Trophoblast cell (in vitro differentiated cells and primary cell): ENCODE results near the gene NHERF1.

Experiments used
- DNase-seq, 2 donors: peaks; one replicate each; pipeline ENCODE4 v3.0.0-alpha.2; 2016
- H2AFZ ChIP-seq: 2 replicates; pipeline ENCODE4 v1.6.1; 2013; ENCODE audit warnings: low read length, moderate library complexity, mild to moderate bottlenecking; ENCODE audit not compliant: insufficient read depth, poor library complexity
- H2AK5ac ChIP-seq: 2 replicates; pipeline ENCODE4 v1.6.1; 2013; ENCODE audit warnings: mild to moderate bottlenecking, low read length
- H2BK120ac ChIP-seq: 2 replicates; pipeline ENCODE4 v1.6.1; 2013; ENCODE audit warnings: low read length, mild to moderate bottlenecking, moderate library complexity; ENCODE audit not compliant: insufficient read depth, poor library complexity
- H2BK12ac ChIP-seq: 2 replicates; pipeline ENCODE4 v1.6.1; 2013; ENCODE audit warnings: mild to moderate bottlenecking, low read length, moderate library complexity
- H2BK5ac ChIP-seq: 2 replicates; pipeline ENCODE4 v1.6.1; 2013; ENCODE audit warnings: low read length, low read depth, moderate library complexity, mild to moderate bottlenecking; ENCODE audit not compliant: poor library complexity
- H3K14ac ChIP-seq: 2 replicates; pipeline ENCODE4 v1.6.1; 2013; ENCODE audit warnings: mild to moderate bottlenecking, low read length
- H3K18ac ChIP-seq: 2 replicates; pipeline ENCODE4 v1.6.1; 2013; ENCODE audit warnings: mild to moderate bottlenecking, low read length
- H3K23ac ChIP-seq: 2 replicates; pipeline ENCODE4 v1.6.1; 2013; ENCODE audit warnings: low read length
- H3K27ac ChIP-seq: 2 replicates; pipeline ENCODE4 v1.5.1; 2013; ENCODE audit warnings: low read depth, mild to moderate bottlenecking, inconsistent platforms, low read length, moderate library complexity
- H3K27me3 ChIP-seq: 2 replicates; pipeline ENCODE4 v1.6.1; 2013; ENCODE audit warnings: inconsistent platforms, mild to moderate bottlenecking, low read length, moderate library complexity; ENCODE audit not compliant: insufficient read depth
- H3K36me3 ChIP-seq, 2 experiments: 1 replicate in 1 of 2; 2 replicates in 1 of 2; pipeline ENCODE4 v1.6.1; 2013; ENCODE audit warnings: low read length in 2 of 2, mild to moderate bottlenecking in 2 of 2, moderate library complexity in 1 of 2; ENCODE audit not compliant: insufficient read depth in 2 of 2, control insufficient read depth in 1 of 2
- H3K4ac ChIP-seq: 2 replicates; pipeline ENCODE4 v1.6.1; 2013; ENCODE audit warnings: low read depth, mild to moderate bottlenecking, low read length, moderate library complexity
- H3K4me1 ChIP-seq, 2 experiments: 1 replicate in 1 of 2; 2 replicates in 1 of 2; pipeline ENCODE4 v1.6.1; 2013; ENCODE audit warnings: low read length in 2 of 2, mild to moderate bottlenecking in 2 of 2, moderate library complexity in 1 of 2; ENCODE audit not compliant: insufficient read depth in 2 of 2, control insufficient read depth in 1 of 2
- H3K4me2 ChIP-seq: 2 replicates; pipeline ENCODE4 v1.6.1; 2013; ENCODE audit warnings: inconsistent platforms, mild to moderate bottlenecking, low read length, moderate library complexity
- H3K4me3 ChIP-seq: 2 replicates; pipeline ENCODE4 v1.5.1; 2013; ENCODE audit warnings: mild to moderate bottlenecking, low read depth, low read length, inconsistent platforms
- H3K79me1 ChIP-seq: one replicate; pipeline ENCODE4 v1.6.1; 2013; ENCODE audit warnings: low read length
- H3K79me2 ChIP-seq: 2 replicates; pipeline ENCODE4 v1.6.1; 2013; ENCODE audit warnings: low read length, mild to moderate bottlenecking; ENCODE audit not compliant: control insufficient read depth, insufficient read depth, poor library complexity
- H3K9ac ChIP-seq: 2 replicates; pipeline ENCODE4 v1.6.1; 2013; ENCODE audit warnings: mild to moderate bottlenecking, low read length
- H3K9me3 ChIP-seq: 2 replicates; pipeline ENCODE4 v1.6.1; 2013; ENCODE audit warnings: low read depth, mild to moderate bottlenecking, control low read depth, inconsistent platforms, low read length; ENCODE audit not compliant: insufficient read depth
- H4K12ac ChIP-seq: 2 replicates; pipeline ENCODE4 v1.6.1; 2013; ENCODE audit warnings: low read depth, mild to moderate bottlenecking, low read length, moderate library complexity
- H4K8ac ChIP-seq: 2 replicates; pipeline ENCODE4 v1.6.1; 2013; ENCODE audit warnings: low read depth, mild to moderate bottlenecking, low read length, moderate library complexity
- H4K91ac ChIP-seq: one replicate; pipeline ENCODE4 v1.6.1; 2013; ENCODE audit warnings: low read depth, mild to moderate bottlenecking, low read length, moderate library complexity
- WGBS: extraction: QIAGEN DNeasy Blood & Tissue Kit; methylation state at CpG from one replicate; pipeline ENCODE4 v1.1.7; 2013; ENCODE audit warnings: missing lambda C conversion rate; ENCODE audit not compliant: insufficient read length, insufficient coverage; ENCODE audit errors: extremely low coverage; 5-methylcytosine and 5-hydroxymethylcytosine counted together

Gene NHERF1

GRCh38 chr17:74744349-74744713 is 4.1 kb upstream of the NHERF1 start:
- H3K14ac ChIP-seq, result no peak overlapping the region
- peaks cover 8% of the 10 kb centered on the region for H3K79me2 ChIP-seq
- no peaks in the 10 kb centered on the region for H3K36me3 ChIP-seq
- peaks cover 11% of the 10 kb centered on the region for H3K79me1 ChIP-seq
- H4K91ac ChIP-seq, result no peak overlapping the region
- H4K12ac ChIP-seq, result no peak overlapping the region
- no CpG with 5 or more reads among the region's 2 CpGs for WGBS
- H3K27ac ChIP-seq, result no peak overlapping the region
- no peak for DNase-seq
- H2AK5ac ChIP-seq, result no peak overlapping the region
- no peak overlapping the region for H3K4me3 ChIP-seq
- H3K27me3 ChIP-seq, result no peaks in the 10 kb centered on the region
- no peak overlapping the region for H2BK12ac ChIP-seq
- H3K9ac ChIP-seq, result no peak overlapping the region
- no peak overlapping the region for H4K8ac ChIP-seq
- no peak overlapping the region for H3K4me2 ChIP-seq
- H3K23ac ChIP-seq, result no peak overlapping the region
- no peak overlapping the region for H3K18ac ChIP-seq
- H2BK5ac ChIP-seq, result no peak overlapping the region
- no peak overlapping the region for H2BK120ac ChIP-seq
- peaks cover 29 to 33% of the 10 kb centered on the region in 2 experiments for H3K4me1 ChIP-seq
- no peak overlapping the region for H2AFZ ChIP-seq
- no peak overlapping the region for H3K4ac ChIP-seq
- H3K9me3 ChIP-seq, result peaks cover 3% of the 10 kb centered on the region

DNA sequence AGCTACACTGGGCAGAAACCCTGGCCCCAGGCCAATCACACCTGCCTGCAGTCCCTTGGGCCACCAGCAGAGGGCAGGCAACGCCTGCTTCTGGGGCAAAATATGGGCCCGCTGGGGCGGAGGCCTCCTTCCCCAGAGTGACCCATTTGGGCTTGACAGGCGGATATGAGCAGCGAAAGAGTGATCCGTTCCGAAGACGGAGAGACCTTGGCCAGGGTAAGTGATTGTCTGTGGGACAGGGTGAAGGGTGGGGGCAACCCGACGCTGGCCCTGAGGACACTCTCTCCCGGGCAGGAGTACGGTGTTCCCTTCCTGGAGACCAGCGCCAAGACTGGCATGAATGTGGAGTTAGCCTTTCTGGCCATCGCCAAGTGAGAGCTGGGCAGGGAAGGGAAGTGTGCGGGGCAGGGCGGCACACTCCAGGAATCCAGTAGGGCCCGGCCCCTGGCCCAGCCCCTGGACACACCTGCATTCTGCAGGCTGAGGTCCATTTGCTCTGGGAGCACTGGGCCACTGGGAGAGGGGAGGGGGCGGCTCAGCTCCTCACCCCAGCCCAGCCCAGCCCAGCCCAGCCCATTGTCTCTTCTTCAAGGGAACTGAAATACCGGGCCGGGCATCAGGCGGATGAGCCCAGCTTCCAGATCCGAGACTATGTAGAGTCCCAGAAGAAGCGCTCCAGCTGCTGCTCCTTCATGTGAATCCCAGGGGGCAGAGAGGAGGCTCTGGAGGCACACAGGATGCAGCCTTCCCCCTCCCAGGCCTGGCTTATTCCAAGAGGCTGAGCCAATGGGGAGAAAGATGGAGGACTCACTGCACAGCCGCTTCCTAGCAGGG is 3.5 kb upstream of the NHERF1 start:
- H2BK120ac ChIP-seq, result no peak overlapping the region
- H3K27me3 ChIP-seq, result no peaks in the 10 kb centered on the region
- H3K14ac ChIP-seq, result no peak overlapping the region
- H3K23ac ChIP-seq, result no peak overlapping the region
- H4K8ac ChIP-seq, result no peak overlapping the region
- H3K4me2 ChIP-seq, result peak overlapping the region; percentile 39
- no CpG with 5 or more reads among the region's 24 CpGs for WGBS
- peaks cover 3% of the 10 kb centered on the region for H3K9me3 ChIP-seq
- H3K4ac ChIP-seq, result no peak overlapping the region
- no peak overlapping the region for H4K12ac ChIP-seq
- no peak overlapping the region for H2AK5ac ChIP-seq
- H3K4me1 ChIP-seq, result peaks cover 32 to 38% of the 10 kb centered on the region in 2 experiments
- H3K79me2 ChIP-seq, result peaks cover 12% of the 10 kb centered on the region
- no peak overlapping the region for H2AFZ ChIP-seq
- no peak overlapping the region for H3K18ac ChIP-seq
- H3K4me3 ChIP-seq, result no peak overlapping the region
- no peak overlapping the region for H3K27ac ChIP-seq
- no peak overlapping the region for H4K91ac ChIP-seq
- no peak overlapping the region for H2BK12ac ChIP-seq
- H3K9ac ChIP-seq, result no peak overlapping the region
- peak; percentile 83 to 94 for DNase-seq
- no peak overlapping the region for H2BK5ac ChIP-seq
- H3K36me3 ChIP-seq, result no peaks in the 10 kb centered on the region
- H3K79me1 ChIP-seq, result peaks cover 11% of the 10 kb centered on the region

DNA sequence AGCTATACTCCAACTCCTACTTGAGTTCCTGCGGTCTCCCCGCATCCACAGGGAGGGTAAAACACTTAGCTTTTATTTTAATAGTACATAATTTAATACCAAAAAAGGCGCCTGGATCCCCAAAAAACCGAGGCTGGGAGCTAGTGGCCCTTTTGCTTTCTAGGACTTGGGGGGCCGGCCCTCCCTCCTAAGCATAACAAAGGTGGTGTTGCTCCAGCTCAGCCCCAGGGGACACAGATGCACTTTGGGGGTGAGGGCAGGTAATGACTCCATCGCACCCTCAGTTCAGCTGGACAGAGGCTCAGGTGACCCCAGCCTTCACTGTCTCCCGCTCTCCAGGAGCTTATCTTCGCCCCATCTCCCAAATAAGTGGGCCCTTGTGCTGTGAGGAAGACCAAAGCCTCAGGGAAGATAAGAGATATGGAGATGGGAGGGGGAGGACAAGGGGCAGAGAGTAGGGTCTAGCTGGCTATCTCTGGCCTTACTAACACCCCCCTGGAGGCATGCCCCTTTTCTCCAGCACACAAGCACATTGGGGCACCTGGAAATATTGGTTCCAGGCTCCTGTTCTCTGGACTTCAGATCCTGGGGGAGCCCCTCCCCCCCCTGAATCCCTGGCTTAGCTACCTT is 2.8 kb upstream of the NHERF1 start:
- no peak for DNase-seq
- Histone ChIP-seq H3K4ac (no peak overlapping the region), H3K9ac (no peak overlapping the region), H4K91ac (no peak overlapping the region), H2BK12ac (no peak overlapping the region), H3K4me1 (peaks cover 37 to 44% of the 10 kb centered on the region in 2 experiments), H3K4me3 (no peak overlapping the region), H3K79me2 (peaks cover 17% of the 10 kb centered on the region), H3K14ac (no peak overlapping the region), H4K8ac (no peak overlapping the region), H3K36me3 (no peaks in the 10 kb centered on the region), H3K9me3 (peaks cover 3% of the 10 kb centered on the region), H3K79me1 (peaks cover 11% of the 10 kb centered on the region), H2AFZ (no peak overlapping the region), H3K23ac (no peak overlapping the region), H2BK120ac (no peak overlapping the region), H2BK5ac (no peak overlapping the region), H3K4me2 (no peak overlapping the region), H2AK5ac (no peak overlapping the region), H3K27me3 (no peaks in the 10 kb centered on the region), H3K27ac (no peak overlapping the region), H4K12ac (no peak overlapping the region), H3K18ac (no peak overlapping the region)
- WGBS, result no CpG with 5 or more reads among the region's 8 CpGs

GRCh38 chr17:74746376-74746775 is 2.1 kb upstream of the NHERF1 start:
- Histone ChIP-seq H4K12ac (no peak overlapping the region), H3K4me3 (no peak overlapping the region), H3K4me2 (no peak overlapping the region), H2AFZ (no peak overlapping the region), H2BK120ac (no peak overlapping the region), H3K14ac (no peak overlapping the region), H3K9me3 (peaks cover 3% of the 10 kb centered on the region), H3K27me3 (no peaks in the 10 kb centered on the region), H3K79me1 (peaks cover 11% of the 10 kb centered on the region), H3K23ac (no peak overlapping the region), H4K91ac (no peak overlapping the region), H3K18ac (no peak overlapping the region), H3K9ac (no peak overlapping the region), H2BK5ac (no peak overlapping the region), H3K4ac (no peak overlapping the region), H2BK12ac (no peak overlapping the region), H3K36me3 (no peaks in the 10 kb centered on the region), H3K4me1 (peaks cover 39 to 47% of the 10 kb centered on the region in 2 experiments), H3K79me2 (peaks cover 17% of the 10 kb centered on the region), H3K27ac (peak overlapping the region; percentile 58), H2AK5ac (no peak overlapping the region), H4K8ac (no peak overlapping the region)
- no peak for DNase-seq
- WGBS, result no CpG with 5 or more reads among the region's 5 CpGs
